K562 treated with DMSO at 1 percent for 12 hours (cell line): ENCODE data around the gene AOC2. TPM values are rescaled to one million over a fixed set of nuclear protein-coding genes. Genes with fewer than 3 reads are reported as not detected.

Experiments
- total RNA-seq: library from RNA; unstranded; fragments of 300-600 nt; gene quantifications from 2 replicates; pipeline ENCODE4 v1.2.3, GENCODE V29; 2022; ENCODE audit not compliant: insufficient read depth

AOC2 gene, protein sequence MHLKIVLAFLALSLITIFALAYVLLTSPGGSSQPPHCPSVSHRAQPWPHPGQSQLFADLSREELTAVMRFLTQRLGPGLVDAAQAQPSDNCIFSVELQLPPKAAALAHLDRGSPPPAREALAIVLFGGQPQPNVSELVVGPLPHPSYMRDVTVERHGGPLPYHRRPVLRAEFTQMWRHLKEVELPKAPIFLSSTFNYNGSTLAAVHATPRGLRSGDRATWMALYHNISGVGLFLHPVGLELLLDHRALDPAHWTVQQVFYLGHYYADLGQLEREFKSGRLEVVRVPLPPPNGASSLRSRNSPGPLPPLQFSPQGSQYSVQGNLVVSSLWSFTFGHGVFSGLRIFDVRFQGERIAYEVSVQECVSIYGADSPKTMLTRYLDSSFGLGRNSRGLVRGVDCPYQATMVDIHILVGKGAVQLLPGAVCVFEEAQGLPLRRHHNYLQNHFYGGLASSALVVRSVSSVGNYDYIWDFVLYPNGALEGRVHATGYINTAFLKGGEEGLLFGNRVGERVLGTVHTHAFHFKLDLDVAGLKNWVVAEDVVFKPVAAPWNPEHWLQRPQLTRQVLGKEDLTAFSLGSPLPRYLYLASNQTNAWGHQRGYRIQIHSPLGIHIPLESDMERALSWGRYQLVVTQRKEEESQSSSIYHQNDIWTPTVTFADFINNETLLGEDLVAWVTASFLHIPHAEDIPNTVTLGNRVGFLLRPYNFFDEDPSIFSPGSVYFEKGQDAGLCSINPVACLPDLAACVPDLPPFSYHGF
- 1.1 and 4.3 TPM in 2 replicates for total RNA-seq

DNA sequence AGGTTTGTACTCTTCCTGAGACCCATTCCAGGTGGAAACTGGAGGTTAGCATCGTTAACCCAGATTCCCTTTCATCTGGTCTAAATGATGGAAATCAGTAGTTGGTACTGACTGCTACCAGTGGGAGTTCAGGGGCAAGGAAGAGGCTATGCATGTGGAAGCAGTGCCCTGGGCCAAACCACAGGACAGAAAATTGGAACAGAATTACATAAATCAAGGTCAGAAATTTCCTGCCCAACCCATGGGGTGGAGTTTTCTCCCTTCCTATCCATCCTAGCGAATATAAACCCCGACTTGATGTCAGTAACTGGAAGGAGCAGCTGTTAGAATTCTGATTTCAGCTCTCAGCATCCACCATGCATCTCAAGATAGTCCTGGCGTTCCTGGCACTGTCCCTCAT, at the start of gene AOC2:
Gene AOC2, plus strand, starts transcription at position 310 of the 400 bp plus-strand sequence. Its CDS starts 47 bp downstream, at position 357.

DNA sequence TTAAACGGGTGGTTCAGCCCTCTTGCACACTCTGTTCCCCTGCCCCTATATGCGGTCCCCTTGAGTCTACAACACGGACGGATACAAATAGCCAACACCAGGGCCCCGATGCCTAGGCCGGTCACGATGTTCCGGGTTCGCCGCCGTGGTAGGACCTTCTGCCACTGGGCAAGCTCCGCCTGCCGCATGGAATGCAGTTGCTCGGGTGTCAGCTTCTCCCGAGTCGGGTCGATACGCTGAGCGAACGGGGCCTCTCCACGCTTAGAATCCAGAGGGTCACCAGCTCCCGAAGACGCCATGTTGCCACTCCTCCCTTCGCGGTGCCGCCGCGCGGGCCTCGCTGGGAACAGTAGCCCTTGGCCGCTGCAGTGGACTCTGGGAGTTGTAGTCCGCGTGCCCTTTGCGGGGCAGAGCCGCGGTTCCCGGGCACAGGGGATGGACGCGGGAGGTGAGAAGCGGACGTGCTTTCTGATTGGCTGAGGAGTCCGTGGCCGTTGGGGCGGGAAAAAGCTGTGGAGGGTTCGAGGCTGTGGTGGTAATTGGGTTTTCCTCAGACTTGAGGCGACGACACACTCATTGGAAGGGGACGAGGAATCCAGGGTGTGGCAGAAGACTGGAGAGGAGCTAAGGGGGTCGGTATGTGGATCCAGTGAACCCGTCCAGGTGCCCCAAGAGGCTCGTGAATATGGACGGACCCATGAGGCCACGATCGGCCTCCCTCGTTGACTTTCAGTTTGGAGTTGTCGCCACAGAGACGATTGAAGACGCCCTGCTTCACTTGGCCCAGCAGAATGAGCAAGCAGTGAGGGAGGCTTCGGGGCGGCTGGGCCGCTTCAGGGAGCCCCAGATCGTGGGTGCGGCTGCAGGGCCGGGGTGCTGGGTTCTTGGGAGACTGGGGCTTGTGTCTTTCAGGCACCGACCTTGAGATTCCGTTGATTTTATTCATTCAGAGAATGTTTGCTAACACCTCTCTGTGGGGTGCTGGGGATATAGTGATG, 45.7 kb upstream of the AOC2 start, which contains the start of the genes CNTD1 and COA3:
Gene CNTD1, plus strand, starts transcription at position 479 of the 998 bp plus-strand sequence. Its CDS starts 207 bp downstream, at position 686.
Gene COA3, minus strand, starts transcription at position 322 of the 998 bp plus-strand sequence. Its CDS starts 23 bp downstream, at position 299.

DNA sequence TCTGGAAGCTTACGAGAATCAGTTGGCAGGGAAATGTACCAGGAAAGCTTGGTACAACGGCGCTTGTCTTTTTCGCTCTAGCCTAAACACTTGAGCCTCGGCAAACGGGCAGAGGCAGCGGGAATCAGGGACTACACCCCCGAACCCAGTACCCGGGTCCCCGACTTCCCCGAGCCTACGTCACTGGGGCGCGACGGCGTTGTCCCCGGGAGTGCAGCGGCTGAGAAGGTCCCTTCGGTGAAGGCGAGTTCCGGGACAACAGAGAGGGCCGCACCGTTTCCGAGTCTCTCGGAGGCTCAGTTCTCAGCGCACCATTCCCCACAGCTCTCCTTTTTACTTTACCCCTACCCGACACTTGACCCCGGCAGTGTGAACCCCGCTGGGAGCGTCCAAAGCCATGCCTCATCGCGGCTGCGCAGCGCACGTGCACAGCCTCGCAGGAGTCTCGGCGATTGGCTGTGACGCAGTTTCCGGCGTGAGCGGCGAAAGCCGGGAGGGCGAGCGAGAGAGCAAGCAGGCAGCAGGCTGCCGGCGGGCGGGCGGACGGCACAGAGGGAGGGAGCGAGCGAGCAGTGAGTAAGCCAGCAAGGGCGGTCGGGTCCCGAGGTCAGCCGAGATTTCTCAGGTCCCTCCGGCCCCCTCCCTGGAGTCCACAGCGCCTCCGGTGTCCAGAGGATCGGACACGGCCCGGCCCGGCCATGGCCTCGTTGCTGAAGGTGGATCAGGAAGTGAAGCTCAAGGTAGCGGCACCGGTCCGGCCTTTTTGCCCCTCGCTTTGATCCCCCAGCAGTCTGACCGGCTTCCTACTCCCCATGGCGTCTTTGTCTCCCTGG, 11.2 kb upstream of the AOC2 start, which contains the start of gene PSME3:
Gene PSME3, plus strand, starts transcription at position 464 of the 833 bp plus-strand sequence. Its CDS starts 235 bp downstream, at position 699.

DNA sequence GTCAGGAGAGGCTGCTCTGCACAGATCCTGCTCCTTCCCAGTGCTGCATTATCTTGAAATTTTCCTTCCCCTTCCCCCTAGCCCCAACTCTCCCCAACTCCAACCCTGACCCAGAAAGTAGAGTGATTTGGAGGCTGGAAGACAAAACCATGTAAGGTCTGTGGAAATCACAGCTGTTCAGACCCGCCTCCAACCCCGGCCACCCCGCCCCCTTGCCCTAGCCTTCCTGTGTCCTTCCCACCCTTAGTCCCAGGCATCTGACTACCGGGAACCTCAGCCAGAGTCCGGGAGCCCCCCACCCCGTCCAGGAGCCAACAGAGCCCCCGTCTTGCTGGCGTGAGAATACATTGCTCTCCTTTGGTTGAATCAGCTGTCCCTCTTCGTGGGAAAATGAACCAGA, 6.6 kb downstream of the AOC2 start, which contains the start of gene AOC3:
Gene AOC3, plus strand, starts transcription at position 246 of the 400 bp plus-strand sequence. Its CDS starts 145 bp downstream, at position 391.

Other genes with a start within 250 kb of the AOC2 start
- gene RETREG3, start 235.2 kb upstream of the AOC2 start, total RNA-seq: 14.6 and 33.4 TPM in 2 replicates
- gene TUBG1, start 234.9 kb upstream of the AOC2 start, total RNA-seq: 113 and 147 TPM in 2 replicates
- gene TUBG2, start 185.3 kb upstream of the AOC2 start, total RNA-seq: not detected in 2 replicates
- gene PLEKHH3, start 167.6 kb upstream of the AOC2 start, total RNA-seq: 43.8 and 49.4 TPM in 2 replicates
- gene CCR10, start 162.7 kb upstream of the AOC2 start, total RNA-seq: 9.2 and 13.7 TPM in 2 replicates
- 0.24 and 2.2 TPM in 2 replicates for gene CNTNAP1, start 162.0 kb upstream of the AOC2 start, total RNA-seq
- gene EZH1, start 99.5 kb upstream of the AOC2 start, total RNA-seq: 9.5 and 29.4 TPM in 2 replicates
- not detected in 2 replicates for gene RAMP2, start 83.4 kb upstream of the AOC2 start, total RNA-seq
- gene VPS25, start 71.1 kb upstream of the AOC2 start, total RNA-seq: 138 and 158 TPM in 2 replicates
- gene WNK4, start 64.0 kb upstream of the AOC2 start, total RNA-seq: 2.8 and 9.5 TPM in 2 replicates
- 65.3 and 74.5 TPM in 2 replicates for gene COA3, start 45.9 kb upstream of the AOC2 start, total RNA-seq
- 0.37 and 0.66 TPM in 2 replicates for gene CNTD1, start 45.7 kb upstream of the AOC2 start, total RNA-seq
- 26.2 and 52.7 TPM in 2 replicates for gene BECN1, start 20.3 kb upstream of the AOC2 start, total RNA-seq
- 61.1 and 143 TPM in 2 replicates for gene PSME3, start 11.2 kb upstream of the AOC2 start, total RNA-seq
- gene AOC3, start 6.6 kb downstream of the AOC2 start, total RNA-seq: 1.1 and 3.4 TPM in 2 replicates
- not detected in 2 replicates for gene G6PC1, start 56.2 kb downstream of the AOC2 start, total RNA-seq
- 23.1 and 31.4 TPM in 2 replicates for gene AARSD1, start 119.9 kb downstream of the AOC2 start, total RNA-seq
- gene PTGES3L, start 135.5 kb downstream of the AOC2 start, total RNA-seq: 1.7 and 2.2 TPM in 2 replicates
- gene RUNDC1, start 136.0 kb downstream of the AOC2 start, total RNA-seq: 9.1 and 17.5 TPM in 2 replicates
- 4,551 and 6,279 TPM in 2 replicates for gene RPL27, start 153.8 kb downstream of the AOC2 start, total RNA-seq
- 41.3 and 45.4 TPM in 2 replicates for gene IFI35, start 162.2 kb downstream of the AOC2 start, total RNA-seq
- 299 and 397 TPM in 2 replicates for gene VAT1, start 177.8 kb downstream of the AOC2 start, total RNA-seq
- 2.0 and 2.7 TPM in 2 replicates for gene RND2, start 180.7 kb downstream of the AOC2 start, total RNA-seq